ENCODE measurements around the gene LTBP3.

DNA sequence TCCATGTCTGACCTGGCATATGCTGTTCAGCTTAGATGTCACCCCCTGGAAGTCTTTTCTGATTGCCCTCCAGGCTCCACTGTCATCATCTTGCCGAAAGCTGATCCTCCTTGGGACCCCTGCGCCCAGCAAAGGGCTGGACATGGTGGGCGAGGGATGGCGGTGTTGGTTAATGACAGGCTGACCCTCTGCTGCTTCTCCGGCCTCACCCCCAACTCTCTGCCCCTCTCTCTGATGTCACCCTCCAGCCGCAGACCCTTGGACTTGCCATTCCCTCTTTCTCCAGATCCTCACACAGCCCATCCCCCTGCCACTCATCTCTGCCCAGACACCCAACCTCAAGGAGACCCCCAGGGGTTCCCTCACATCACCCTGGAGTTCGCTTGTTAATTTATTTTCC is 20.0 kb upstream of the LTBP3 start:
- TF ChIP-seq, protein P1, sequence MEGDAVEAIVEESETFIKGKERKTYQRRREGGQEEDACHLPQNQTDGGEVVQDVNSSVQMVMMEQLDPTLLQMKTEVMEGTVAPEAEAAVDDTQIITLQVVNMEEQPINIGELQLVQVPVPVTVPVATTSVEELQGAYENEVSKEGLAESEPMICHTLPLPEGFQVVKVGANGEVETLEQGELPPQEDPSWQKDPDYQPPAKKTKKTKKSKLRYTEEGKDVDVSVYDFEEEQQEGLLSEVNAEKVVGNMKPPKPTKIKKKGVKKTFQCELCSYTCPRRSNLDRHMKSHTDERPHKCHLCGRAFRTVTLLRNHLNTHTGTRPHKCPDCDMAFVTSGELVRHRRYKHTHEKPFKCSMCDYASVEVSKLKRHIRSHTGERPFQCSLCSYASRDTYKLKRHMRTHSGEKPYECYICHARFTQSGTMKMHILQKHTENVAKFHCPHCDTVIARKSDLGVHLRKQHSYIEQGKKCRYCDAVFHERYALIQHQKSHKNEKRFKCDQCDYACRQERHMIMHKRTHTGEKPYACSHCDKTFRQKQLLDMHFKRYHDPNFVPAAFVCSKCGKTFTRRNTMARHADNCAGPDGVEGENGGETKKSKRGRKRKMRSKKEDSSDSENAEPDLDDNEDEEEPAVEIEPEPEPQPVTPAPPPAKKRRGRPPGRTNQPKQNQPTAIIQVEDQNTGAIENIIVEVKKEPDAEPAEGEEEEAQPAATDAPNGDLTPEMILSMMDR (tag by site-specific recombination; IDR thresholded peaks at IDR 0.05), result no peak
- TF ChIP-seq GLI4 (tag by site-specific recombination; IDR thresholded peaks at IDR 0.05), result no peak
- no peak for TF ChIP-seq MZF1 (tag by site-specific recombination; IDR thresholded peaks at IDR 0.05; ENCODE audit: borderline replicate concordance)
- TF ChIP-seq ZBTB17 (tag by site-specific recombination; IDR thresholded peaks at IDR 0.05), result no peak
- no peak for TF ChIP-seq SETDB1 (IDR thresholded peaks at IDR 0.05; ENCODE audit: insufficient read length, low read length)
- no peak for TF ChIP-seq ZNF10 (tag by site-specific recombination; IDR thresholded peaks at IDR 0.05)

Measured in HEK293 (cell line).